Embryonic facial prominence (tissue), 1 donor: ENCODE measurements around the gene PRKAR1B.

ENCODE experiments used
- DNase-seq: peaks from one replicate; pipeline ENCODE4 v3.0.0-alpha.2; 2016; ENCODE audit errors: extremely low spot score

The PRKAR1B gene

DNA sequence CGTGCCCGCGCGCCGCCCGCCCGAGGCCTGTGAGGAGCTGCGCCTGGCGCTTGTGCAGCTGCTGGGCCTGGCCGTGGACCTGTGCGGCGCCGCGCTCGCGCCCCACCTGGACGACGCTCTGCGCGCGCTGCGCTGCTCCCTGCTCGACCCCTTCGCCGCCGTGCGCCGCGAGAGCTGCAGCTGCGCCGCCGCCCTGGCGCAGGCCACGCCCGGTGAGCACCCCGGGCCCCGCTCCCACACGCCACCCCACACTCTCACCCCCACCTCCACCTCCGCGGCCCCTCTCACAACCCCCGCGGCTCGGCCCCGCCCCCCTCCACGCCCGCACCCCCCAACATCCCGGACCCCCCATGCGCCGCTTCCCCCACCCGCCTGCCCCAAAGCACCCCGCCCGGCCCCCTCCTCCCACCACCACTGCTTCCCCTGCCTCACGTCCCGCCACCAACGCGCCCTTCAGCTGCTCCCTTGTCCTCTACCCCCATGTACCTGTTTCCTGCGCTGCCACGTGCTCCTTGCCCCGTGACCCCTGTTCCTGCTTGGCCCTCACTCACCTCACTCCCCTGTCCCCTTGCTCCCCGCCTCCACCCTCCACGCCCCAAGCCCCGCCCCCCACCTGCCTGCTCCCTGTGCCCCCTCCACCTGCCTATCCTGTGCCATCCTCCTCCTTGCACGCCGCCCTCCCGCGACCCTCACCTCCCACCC lies at the start of gene PRKAR1B:
Gene PRKAR1B, minus strand, starts transcription at position 178 of the 702 bp plus-strand sequence. CDS start 15,776 bp downstream, outside the sequence.
- no peak for DNase-seq

DNA sequence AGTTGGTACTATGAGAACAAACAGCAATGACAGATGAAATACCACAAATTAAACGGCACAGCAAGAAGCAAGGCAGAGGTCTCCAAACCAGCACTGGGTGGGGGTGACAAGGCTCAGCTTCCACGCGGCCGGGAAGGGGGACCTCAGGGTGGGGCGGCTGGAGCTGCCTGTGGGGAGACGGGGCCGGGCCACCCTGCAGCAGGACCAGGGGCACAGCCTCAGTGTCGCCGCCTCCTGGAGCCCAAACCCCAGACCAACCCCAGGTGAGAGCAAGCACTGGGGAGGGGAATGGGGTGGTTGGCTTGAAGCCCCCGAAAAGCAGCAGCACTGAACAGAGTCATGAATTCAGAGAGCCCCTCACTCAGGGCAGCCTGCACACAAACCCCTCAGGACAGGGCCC lies 49.3 kb upstream of the PRKAR1B start:
- no peak for DNase-seq

DNA sequence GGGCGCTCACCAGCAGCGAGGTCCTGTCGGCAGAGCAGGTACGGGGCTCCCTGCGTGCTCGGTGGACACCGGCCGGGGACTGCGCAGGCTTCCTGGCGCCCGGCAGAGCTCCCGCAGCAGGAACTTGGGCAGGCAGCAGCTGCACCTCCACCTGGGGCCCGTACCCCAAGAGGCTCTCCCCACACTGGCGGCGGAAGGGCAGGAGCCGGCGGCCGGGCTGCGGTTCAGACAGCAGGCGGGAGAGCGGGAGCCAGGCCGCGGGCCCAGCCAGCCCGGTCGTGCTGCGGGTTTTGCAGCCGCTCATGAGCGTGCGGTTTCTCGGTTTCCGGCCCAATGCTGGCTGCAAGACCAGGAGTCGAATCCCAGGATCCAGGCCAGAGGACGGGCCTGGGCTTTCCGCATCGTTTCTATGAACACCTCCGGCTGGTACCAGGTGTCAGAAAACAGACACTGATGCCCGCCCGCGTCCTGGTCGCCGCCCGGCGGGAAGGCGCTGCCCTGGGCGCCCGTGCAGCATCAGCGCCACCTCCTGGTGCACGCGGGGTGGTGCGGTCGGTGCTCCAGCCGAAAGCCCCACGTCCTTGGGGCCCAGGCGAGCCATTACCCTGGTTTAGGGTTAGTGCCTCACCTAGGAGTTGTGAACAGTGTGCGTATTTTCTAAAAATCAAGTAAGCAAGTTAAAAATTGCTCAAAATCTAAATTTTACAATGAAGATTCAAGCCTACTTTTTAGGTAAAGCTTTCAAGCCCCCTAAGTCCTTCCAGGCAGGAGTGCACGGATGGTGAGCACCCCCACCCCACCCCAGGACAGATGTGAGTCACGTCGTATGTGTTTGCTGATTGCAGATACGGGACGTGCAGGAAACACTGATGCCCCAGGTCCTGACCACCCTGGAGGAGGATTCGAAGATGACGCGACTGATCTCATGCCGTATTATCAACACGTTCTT lies 47.4 kb upstream of the PRKAR1B start:
- no peak for DNase-seq

DNA sequence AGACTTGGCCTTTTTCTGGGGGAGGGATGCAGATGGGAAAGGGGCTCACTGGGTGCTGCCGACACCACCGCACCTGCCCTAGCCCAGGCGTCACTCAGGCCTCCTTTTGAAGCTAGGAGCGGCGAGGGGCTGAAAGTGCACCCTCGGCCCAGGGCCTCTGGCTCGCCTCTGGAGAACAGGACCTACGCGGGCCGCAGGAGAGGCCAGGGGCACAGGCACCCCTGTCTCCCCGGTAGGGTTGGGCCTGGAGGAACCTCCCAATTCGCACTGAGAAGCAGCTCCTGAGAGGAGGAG lies 46.5 kb upstream of the PRKAR1B start:
- DNase-seq: no peak

DNA sequence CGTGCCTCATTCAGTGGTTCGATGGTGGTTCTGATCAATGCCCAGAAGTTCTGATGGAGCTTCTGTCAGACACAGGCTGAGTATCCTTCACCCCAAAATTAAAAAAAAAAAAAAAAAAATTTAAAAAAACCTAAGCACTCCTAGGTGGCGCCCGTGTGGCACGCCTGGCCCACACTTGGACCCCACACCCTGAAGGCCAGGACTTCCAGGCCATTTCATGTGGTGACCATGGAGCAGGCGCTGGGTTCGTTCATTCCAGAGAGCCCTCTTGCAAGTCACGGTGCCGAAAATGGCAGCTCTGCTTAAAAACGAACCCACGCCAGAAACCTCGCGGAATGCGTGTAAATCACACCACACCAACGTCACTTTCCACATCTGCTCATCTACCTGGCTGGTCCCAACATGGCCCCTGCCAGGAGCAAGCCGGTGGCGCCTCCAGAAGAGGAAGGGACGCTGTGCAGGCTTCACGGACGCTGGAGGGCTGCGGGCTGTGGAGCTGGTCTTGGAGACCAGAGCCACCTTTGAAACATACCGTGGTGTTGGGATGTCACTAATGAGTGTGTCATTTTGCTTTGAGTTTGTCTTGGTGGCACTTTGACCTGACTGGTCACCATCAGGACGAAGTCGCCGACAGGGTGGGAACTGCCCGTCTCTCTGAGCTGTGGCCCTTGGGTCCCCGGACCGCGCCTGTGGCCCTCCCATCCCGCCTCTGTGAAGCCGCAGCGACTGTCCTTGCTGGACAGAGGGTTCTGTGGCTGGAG lies 46.0 kb upstream of the PRKAR1B start:
- no peak for DNase-seq

DNA sequence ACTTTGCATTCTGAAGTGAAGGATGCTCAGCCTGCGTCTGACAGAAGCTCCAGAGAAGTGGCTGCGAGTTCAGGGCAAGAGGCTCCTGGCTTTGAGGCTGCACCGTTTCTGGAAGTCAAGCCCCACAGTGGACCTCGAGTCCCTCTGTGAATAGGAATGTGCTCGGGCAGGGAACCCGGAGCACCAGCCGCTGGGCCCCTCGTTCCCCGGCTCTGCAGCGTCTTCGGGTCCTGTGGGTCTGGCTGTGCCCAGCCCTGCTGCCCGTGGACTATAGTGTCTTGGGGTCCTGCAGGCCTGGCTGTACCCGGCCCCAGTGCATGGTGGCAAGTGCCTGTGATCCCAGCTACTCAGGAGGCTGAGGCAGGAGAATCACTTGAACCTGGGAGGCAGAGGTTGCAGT lies 45.3 kb upstream of the PRKAR1B start:
- no peak for DNase-seq

DNA sequence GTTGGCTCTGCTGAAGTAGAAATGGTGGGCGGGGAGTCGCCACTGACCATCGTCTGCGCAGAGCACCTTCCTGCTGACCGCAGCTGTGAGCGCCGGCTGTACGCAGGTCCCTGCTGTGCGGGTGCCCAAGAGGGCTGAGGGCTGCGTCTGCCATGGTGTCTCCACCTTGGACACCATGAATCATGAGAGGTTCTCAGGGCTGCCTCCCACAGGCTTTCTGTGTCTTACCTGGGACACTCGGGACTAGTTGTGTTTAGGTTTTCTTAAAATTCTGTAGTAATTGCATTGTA lies 44.9 kb upstream of the PRKAR1B start:
- DNase-seq: no peak

DNA sequence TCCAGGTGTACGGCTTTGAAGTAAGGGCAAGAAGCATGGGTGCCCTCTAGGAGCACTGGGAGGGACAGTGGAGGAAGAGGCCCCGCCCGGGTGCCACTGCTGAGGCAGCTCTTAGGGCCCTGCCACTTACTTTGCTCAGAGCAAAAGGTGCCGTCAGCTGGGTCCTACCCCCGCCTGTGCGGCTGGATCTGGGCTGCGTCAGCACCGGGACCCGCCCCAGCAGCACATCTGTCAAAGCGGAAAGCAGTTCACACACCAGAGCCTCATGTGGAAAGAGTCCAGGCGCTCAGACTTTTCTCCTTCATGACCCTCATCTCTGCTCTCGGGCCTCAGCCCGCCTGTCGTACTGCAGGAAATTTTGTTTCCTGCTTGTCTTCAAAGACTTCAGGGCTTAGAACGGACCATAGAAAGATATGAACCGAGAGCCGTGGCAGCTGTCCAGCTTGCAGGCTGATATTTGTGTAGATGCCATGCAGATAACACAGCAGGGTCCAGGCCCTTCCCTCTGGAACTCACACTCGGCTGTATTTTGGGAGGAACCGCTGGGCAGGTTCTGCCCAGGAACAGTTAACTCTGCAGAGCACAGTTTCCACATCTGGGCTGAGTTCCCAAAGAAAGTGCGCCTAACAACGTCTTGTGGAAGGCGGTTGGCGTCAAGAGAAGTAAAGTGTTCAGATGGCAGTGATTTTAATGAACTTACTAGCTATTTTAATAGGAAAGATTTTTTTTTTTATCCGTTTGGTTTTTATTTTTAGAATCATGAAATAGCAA lies 44.3 kb upstream of the PRKAR1B start:
- DNase-seq: no peak

DNA sequence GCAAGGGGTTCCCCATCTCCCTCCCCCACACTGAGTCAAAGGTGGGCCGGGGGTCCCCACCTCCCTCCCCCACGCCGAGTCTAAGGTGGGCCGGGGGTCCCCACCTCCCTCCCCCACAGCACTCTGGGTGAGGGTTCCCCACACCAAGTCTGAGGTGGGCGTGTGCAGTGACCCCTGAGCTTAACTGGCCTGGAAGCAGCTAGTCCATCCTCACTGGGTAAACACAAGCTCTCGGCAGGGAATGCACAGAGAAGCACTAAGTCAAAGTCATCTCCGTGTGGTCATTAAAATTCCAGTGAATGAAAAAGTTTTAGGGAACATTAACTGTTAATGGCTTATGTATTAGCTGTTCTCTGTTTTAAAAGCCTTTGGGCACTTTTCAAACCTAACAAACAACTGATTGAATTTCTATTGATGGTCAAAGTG lies 43.7 kb upstream of the PRKAR1B start:
- DNase-seq: no peak

DNA sequence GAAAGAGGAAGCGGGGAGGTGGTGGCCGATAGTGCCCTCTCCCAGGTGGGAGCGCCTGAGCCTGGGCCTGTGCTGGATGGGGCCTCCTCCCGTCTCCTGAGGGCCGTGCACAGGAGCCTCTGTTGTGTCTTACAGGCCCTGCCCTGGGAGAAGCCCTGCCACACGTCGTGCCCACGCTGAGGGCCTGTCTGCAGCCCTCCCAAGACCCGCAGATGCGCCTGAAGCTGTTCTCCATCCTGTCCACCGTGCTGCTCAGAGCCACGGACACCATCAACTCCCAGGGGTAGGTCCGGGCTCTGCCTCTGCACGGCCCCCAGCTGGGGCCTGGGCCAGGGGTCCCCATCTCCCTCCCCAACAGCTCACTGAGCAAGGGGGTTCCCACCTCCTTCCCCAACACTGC lies 43.3 kb upstream of the PRKAR1B start:
- DNase-seq: no peak

DNA sequence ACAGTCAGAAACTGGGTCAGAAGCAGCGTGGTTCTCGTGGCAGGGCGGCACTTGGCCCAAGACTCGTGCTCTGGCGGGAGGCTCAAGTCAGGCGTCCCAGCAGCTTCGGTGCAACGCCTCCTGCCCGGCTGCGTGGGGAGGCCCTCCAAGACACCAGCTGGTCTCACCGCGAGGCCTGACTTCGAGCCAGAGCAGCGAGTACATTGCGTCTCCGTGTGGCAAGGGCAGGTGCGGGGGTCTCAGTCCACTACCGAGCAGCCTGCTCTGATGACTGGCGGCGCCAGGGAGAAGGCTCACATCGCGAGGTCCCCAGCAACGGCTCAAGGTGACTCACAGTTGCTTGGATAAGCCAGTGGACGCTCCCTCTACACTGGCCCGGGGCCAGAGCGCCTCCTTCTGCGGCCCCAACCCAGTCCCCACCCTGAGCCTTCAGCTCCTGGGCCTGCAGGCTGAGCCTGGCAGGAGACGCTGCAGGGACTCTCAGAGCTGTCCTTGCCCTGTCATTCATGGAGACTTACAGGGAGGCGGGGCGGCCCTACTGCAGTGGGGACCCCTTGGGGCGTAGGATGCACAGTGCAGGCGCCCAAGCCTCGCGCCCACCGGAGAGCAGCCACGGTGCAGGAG lies 41.9 kb upstream of the PRKAR1B start:
- no peak for DNase-seq

DNA sequence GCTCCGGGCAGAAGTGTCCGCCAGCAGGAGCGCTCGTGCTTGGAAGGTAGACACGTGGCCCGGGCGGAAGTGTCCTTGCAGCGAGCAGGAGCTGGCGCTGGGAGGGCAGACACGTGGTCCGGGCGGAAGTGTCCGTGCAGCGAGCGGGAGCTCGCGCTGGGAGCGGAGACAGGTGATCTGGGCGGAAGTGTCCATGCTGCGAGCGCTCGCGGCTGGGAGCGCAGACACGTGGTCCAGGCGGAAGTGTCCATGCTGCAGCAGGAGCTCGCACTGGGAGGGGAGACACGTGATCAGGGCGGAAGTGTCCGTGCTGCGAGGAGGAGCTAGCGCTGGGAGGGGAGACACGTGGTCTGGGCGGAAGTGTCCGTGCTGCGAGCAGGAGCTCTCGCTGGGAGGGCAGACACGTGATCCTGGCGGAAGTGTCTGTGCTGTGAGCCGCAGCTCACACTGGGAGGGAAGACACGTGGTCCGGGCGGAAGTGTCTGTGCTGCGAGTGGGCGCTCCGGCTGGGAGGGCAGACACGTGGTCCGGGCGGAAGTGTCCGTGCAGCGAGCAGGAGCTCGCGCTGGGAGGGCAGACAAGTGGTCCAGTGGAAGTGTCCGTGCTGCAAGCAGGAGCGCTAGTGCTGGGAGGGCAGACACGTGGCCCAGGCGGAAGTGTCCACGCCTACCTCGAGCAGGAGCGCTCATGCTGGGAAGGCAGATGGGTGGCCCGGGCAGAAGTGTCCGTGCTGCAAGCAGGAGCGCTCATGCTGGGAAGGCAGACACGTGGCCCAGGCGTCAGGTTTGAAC lies 41.1 kb upstream of the PRKAR1B start:
- DNase-seq: no peak

DNA sequence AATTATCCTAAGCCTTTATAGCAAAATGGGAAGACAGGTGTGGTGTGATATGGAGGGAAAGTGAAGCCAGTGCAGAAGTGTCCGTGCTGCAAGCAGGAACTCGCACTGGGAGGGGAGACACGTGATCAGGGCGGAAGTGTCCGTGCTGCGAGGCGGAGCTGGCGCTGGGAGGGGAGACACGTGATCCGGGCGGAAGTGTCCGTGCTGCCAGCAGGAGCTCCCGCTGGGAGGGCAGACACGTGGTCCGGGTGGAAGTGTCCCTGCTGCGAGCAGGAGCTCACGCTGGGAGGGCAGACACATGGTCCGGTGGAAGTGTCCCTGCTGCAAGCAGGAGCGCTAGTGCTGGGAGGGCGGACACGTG lies 40.5 kb upstream of the PRKAR1B start:
- no peak for DNase-seq

DNA sequence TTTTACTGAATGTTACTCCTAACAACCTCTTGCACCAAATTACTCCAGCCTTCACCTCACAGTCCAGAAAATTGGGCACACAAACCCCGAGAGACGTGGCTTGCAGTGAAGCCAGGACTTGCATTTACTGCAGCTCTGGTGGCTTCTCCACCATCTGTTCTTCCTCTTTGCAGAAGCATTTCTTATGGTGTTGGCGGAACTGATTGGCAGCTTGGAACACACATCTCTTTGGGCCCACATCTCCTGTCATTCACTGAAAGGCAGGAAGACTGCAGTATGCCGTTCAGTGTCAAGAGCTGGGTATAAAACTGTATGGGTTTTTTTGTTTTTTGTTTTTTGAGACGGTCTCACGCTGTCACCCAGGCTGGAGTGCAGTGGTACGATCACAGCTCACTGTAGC lies 38.3 kb upstream of the PRKAR1B start:
- DNase-seq: no peak

DNA sequence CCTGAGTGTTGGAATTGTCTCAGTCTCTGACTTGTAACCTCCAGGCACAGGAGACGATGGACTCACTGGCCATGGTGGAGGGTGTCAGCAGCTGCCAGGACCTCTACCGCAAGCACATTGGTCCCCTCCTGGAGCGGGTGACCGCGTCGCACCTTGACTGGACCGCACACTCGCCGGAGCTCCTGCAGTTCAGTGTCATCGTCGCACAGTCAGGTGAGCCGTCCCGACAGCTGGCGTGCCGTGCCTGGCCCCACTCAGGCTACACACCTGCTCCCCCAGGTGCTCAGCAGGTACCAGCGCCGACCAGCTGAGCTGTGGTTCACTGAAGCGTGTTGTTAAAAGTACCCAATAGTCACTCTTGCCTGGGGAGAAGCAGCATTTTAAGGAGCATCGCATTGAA lies 36.7 kb upstream of the PRKAR1B start:
- DNase-seq: no peak

DNA sequence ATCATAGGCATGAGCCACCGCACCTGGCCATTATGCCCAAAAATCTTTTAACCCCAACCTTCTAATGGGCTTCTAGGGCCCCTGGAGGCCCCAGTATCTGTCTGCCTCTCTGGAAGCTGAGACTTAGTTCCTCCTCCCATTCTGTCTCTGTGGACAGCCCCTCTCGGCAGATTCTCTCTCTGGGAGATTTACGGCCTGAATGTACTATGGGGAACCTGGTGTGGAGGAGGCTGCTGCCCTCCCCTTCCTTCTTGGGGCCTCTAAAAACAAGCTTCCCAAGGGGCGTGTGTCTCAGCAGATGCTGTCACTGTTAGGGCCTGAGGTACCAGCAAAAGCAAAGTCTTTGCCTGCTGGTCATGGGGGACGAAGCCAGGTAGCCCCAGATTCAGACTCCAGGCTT lies 35.8 kb upstream of the PRKAR1B start:
- DNase-seq: no peak

DNA sequence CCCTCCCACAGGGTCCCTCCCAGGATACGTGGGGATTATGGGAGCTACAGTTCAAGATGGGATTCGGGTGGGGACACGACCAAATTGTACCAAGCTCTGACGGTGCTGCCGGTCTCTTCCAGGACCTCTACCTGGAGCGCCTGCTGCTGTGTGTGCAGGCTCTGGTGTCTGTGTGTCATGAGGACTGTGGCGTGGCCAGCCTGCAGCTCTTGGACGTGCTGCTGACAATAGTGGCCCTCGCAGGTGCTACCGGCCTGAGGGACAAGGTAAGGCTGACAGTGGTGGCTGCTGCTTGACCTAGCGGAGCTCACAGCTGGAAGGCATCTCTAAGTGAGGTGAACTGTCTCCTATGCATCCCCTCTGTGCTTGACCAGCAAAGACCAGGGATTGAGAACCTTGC lies 34.5 kb upstream of the PRKAR1B start:
- no peak for DNase-seq

DNA sequence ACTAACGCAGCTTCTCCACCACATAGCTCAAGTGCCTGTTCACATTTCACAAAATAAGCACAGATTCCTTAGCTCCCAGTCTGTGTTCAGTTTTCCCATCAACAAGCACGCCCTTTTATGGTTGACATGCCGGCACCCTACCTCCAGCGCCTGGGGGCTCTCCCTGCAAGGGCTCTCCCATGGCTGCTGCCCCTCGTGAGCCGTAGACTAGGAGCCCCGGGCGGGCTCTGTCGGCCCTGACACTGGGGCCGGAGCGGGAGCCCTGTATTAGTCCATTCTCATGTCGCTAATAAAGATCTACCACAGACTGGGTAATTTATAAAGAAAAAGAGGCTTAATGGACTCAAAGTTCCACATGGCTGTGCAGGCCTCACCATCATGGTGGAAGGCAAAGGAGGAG lies 34.0 kb upstream of the PRKAR1B start:
- no peak for DNase-seq

DNA sequence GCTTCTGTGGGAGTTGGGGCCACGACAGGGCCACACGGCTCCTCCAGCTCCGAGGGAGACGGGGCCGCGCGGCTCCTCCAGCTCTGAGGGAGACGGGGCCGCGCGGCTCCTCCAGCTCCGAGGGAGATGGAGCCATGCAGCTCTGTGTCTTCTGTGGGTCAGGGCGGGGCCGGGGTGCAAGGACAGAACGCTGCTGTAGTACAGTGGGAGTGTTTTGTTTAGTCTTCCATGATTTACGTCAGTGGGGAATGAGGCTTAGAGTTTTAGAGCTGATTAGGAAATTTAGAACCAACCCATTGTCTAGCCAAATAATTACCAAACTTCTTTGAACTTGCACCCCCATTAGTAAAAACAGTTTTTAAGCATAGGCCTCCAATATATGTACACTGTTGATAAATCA lies 32.9 kb upstream of the PRKAR1B start:
- DNase-seq: no peak

DNA sequence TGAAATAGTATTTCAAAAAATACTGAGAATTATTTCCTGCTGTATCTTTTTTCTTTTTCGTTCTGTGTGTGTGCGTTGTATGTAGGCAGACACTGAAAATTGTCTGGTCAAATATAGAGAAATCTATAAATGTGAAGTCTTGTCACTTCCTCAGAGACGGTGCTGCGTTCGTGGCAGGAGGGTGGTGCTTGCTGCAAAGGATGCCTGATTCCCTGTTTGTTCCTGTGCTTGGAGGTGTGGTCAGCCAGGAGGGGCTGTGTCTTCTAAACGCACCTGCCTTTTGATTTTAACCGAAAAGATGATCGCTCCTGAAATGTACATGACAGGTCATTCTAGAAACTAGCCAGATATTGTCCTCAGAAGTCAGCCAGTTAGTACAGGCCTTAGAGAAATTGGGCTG lies 32.5 kb upstream of the PRKAR1B start:
- DNase-seq: no peak

DNA sequence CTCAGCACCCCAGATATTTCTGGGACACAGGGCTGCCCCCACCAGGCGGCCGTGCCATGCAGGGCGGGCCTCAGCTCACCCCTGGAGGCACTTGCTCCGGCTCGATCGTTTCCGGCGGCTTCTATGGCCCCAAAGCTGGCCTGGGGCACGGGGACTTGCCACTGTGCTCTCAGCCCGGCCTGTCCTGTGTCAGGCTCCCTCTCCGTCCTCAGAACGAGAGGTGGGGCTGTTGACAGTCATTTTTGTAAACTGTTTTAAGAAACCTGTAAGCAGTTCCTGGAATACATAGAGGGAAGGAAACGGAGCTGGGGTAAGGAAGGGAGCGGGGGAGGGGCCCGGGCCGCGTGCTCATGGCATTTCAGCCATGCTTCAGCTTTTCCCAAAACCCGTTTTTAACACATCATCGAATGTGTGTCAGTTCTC lies 30.7 kb upstream of the PRKAR1B start:
- DNase-seq: no peak
